ENCODE data around the gene POLR1A.

DNA sequence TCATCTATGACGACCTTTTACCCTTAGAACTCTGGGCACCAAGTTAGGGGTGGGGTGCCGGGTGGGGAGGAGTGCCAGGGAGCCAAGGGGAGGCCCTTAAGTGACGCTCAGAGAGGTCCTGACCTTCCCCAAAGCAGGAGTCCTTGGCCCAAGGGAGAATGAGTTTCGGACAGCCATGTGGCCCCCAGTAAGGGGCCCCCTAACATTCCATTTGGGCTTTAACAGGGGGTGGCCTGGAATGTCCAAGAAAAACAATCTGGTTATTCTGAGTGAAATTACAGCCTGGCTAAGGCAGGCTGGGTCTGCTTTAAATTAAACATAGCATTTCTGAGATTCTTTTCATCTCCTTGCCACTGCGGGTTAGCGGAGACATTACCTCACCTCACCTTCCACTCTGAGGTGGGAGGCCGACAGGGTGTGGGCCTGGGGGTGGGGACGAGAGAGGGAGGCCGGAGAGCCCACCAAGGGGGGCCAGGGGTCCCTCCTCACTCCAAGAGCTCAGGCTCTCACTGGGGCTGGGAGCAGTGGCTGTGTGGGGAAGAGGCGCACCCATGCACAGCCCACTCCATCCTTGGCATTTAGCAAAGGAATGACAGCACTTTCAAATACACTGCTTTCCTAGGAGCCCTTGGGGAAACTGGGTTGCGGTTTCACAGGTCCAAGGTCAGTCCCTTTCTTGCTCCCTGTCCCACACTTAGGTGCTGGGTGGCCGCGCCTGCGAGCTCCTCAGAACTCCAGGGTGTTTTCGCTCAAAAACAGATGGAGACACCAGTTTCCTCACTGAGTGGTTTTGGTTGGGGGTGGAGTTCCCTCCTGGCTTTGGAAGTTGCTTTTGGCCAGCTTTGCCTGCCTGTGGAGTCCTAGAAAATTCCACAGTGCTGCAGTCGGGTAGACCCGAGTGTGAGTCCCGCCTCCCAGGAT is 107.4 kb downstream of the POLR1A start:
- TF ChIP-seq ZNF621 (tag by site-specific recombination; IDR thresholded peaks at IDR 0.05): no peak
- TF ChIP-seq, protein P1, sequence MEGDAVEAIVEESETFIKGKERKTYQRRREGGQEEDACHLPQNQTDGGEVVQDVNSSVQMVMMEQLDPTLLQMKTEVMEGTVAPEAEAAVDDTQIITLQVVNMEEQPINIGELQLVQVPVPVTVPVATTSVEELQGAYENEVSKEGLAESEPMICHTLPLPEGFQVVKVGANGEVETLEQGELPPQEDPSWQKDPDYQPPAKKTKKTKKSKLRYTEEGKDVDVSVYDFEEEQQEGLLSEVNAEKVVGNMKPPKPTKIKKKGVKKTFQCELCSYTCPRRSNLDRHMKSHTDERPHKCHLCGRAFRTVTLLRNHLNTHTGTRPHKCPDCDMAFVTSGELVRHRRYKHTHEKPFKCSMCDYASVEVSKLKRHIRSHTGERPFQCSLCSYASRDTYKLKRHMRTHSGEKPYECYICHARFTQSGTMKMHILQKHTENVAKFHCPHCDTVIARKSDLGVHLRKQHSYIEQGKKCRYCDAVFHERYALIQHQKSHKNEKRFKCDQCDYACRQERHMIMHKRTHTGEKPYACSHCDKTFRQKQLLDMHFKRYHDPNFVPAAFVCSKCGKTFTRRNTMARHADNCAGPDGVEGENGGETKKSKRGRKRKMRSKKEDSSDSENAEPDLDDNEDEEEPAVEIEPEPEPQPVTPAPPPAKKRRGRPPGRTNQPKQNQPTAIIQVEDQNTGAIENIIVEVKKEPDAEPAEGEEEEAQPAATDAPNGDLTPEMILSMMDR (tag by site-specific recombination; IDR thresholded peaks at IDR 0.05): no peak
- TF ChIP-seq ZNF548 (tag by site-specific recombination; IDR thresholded peaks at IDR 0.05): no peak
- no peak for TF ChIP-seq ZNF157 (tag by site-specific recombination; IDR thresholded peaks at IDR 0.05)
- no peak for TF ChIP-seq SALL2 (tag by site-specific recombination; IDR thresholded peaks at IDR 0.05; ENCODE audit: borderline replicate concordance)
- TF ChIP-seq SP3 (tag by site-specific recombination; IDR thresholded peaks at IDR 0.05): no peak
- TF ChIP-seq, protein P2, sequence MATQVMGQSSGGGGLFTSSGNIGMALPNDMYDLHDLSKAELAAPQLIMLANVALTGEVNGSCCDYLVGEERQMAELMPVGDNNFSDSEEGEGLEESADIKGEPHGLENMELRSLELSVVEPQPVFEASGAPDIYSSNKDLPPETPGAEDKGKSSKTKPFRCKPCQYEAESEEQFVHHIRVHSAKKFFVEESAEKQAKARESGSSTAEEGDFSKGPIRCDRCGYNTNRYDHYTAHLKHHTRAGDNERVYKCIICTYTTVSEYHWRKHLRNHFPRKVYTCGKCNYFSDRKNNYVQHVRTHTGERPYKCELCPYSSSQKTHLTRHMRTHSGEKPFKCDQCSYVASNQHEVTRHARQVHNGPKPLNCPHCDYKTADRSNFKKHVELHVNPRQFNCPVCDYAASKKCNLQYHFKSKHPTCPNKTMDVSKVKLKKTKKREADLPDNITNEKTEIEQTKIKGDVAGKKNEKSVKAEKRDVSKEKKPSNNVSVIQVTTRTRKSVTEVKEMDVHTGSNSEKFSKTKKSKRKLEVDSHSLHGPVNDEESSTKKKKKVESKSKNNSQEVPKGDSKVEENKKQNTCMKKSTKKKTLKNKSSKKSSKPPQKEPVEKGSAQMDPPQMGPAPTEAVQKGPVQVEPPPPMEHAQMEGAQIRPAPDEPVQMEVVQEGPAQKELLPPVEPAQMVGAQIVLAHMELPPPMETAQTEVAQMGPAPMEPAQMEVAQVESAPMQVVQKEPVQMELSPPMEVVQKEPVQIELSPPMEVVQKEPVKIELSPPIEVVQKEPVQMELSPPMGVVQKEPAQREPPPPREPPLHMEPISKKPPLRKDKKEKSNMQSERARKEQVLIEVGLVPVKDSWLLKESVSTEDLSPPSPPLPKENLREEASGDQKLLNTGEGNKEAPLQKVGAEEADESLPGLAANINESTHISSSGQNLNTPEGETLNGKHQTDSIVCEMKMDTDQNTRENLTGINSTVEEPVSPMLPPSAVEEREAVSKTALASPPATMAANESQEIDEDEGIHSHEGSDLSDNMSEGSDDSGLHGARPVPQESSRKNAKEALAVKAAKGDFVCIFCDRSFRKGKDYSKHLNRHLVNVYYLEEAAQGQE (tag by site-specific recombination; IDR thresholded peaks at IDR 0.05): no peak
- no peak for TF ChIP-seq GLI4 (tag by site-specific recombination; IDR thresholded peaks at IDR 0.05)
- TF ChIP-seq ZNF473 (tag by site-specific recombination; IDR thresholded peaks at IDR 0.05): no peak
- no peak for TF ChIP-seq ZNF561 (tag by site-specific recombination; IDR thresholded peaks at IDR 0.05; ENCODE audit: borderline replicate concordance)
- TF ChIP-seq ZIC2 (tag by site-specific recombination; IDR thresholded peaks at IDR 0.05): no peak
- TF ChIP-seq ZSCAN18 (tag by site-specific recombination; IDR thresholded peaks at IDR 0.05): no peak
- TF ChIP-seq ZNF24 (tag by site-specific recombination; IDR thresholded peaks at IDR 0.05): no peak
